SJSA1 (cell line): ENCODE data around the gene KRT27. TPM values are rescaled to one million over a fixed set of nuclear protein-coding genes. Genes with fewer than 3 reads are reported as not detected.

Experiments
- DNase-seq, 2 experiments: peaks; one replicate each; pipeline ENCODE4 v3.0.0-alpha.2; 2015 to 2020; ENCODE audit warnings: low spot score in 2 of 2, low read depth in 1 of 2
- H3K27ac ChIP-seq: fragments of 250-450 bp; sonication (Bioruptor Pico); 2 replicates; pipeline ENCODE4 v1.5.1; 2020; ENCODE audit warnings: mild to moderate bottlenecking, moderate library complexity
- H3K27me3 ChIP-seq: fragments of 250-450 bp; sonication (Bioruptor Pico); replicated peaks from 2 replicates; pipeline ENCODE4 v1.5.1; 2020; ENCODE audit warnings: mild to moderate bottlenecking, moderate library complexity
- H3K36me3 ChIP-seq: fragments of 250-450 bp; sonication (Bioruptor Pico); 2 replicates; pipeline ENCODE4 v1.5.1; 2020; ENCODE audit warnings: mild to moderate bottlenecking
- H3K4me1 ChIP-seq: fragments of 250-450 bp; sonication (Bioruptor Pico); replicated peaks from 2 replicates; pipeline ENCODE4 v1.6.1; 2021; ENCODE audit warnings: mild to moderate bottlenecking
- H3K4me3 ChIP-seq: fragments of 250-450 bp; sonication (Bioruptor Pico); 2 replicates; pipeline ENCODE4 v1.5.1; 2020; ENCODE audit warnings: mild to moderate bottlenecking
- H3K9me3 ChIP-seq: fragments of 250-450 bp; sonication (Bioruptor Pico); replicated peaks from 2 replicates; pipeline ENCODE4 v1.5.1; 2020; ENCODE audit warnings: mild to moderate bottlenecking
- total RNA-seq: library from RNA; depleted of rRNA; stranded (reverse); fragments of >200 nt; shearing (Covaris generic); gene quantifications from 2 replicates; pipeline ENCODE4 v1.2.3, GENCODE V29; 2014

KRT27 gene
- total RNA-seq, 1 experiment from 2014 or later: not detected

- no peak overlapping the region for H3K4me3 ChIP-seq
- peaks cover 32% of the 10 kb centered on the region for H3K27me3 ChIP-seq
- H3K9me3 ChIP-seq: no peaks in the 10 kb centered on the region
- H3K36me3 ChIP-seq: no peaks in the 10 kb centered on the region
- DNase-seq: no peak
- H3K4me1 ChIP-seq: no peaks in the 10 kb centered on the region
- H3K27ac ChIP-seq: no peak overlapping the region
Observed at GRCh38 chr17:40796846-40797245, 14.5 kb upstream of the KRT27 start.

DNA sequence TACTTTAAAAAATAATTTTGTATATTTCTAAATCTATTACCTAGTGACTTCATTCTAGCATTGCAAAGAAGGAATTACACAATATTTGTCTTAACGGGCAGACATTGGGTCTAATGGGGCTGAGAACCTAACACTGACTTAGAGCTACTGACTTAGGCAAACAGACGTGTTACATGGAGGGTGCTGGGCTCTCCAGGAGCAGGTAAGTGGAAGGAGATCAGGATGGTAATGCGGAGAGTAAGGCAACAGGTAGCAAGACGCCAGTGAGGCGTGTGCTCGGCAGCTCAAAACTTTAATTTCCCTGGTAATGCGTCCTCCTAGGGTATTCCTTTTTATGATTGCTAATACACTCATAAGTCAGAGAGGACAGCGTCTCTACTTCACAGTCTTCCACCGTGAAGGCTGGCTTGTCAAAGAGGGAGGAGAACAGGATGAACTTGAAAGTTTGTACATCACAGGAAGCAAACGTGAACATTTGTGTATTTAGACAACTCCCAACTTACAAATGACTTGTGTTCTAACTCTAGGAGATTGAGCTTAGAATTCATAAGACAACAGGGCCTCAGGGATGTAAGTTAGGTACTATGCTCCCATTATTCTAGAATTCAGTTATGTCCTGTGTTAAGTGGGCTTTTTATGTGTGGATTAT, 12.8 kb upstream of the KRT27 start:
- no peaks in the 10 kb centered on the region for H3K4me1 ChIP-seq
- H3K4me3 ChIP-seq: no peak overlapping the region
- no peaks in the 10 kb centered on the region for H3K9me3 ChIP-seq
- peaks cover 35% of the 10 kb centered on the region for H3K27me3 ChIP-seq
- H3K27ac ChIP-seq: no peak overlapping the region
- no peak for DNase-seq
- H3K36me3 ChIP-seq: no peaks in the 10 kb centered on the region

GRCh38 chr17:40794466-40794865, 12.1 kb upstream of the KRT27 start:
- H3K4me3 ChIP-seq: no peak overlapping the region
- H3K27me3 ChIP-seq: peaks cover 34% of the 10 kb centered on the region
- no peak for DNase-seq
- H3K27ac ChIP-seq: no peak overlapping the region
- no peaks in the 10 kb centered on the region for H3K4me1 ChIP-seq
- H3K9me3 ChIP-seq: no peaks in the 10 kb centered on the region
- no peaks in the 10 kb centered on the region for H3K36me3 ChIP-seq

- Histone ChIP-seq H3K27me3 (peaks cover 28% of the 10 kb centered on the region), H3K36me3 (no peaks in the 10 kb centered on the region), H3K9me3 (no peaks in the 10 kb centered on the region), H3K4me1 (no peaks in the 10 kb centered on the region), H3K4me3 (no peak overlapping the region), H3K27ac (no peak overlapping the region)
- DNase-seq: no peak
Observed at GRCh38 chr17:40793832-40794231, 11.5 kb upstream of the KRT27 start.

DNA sequence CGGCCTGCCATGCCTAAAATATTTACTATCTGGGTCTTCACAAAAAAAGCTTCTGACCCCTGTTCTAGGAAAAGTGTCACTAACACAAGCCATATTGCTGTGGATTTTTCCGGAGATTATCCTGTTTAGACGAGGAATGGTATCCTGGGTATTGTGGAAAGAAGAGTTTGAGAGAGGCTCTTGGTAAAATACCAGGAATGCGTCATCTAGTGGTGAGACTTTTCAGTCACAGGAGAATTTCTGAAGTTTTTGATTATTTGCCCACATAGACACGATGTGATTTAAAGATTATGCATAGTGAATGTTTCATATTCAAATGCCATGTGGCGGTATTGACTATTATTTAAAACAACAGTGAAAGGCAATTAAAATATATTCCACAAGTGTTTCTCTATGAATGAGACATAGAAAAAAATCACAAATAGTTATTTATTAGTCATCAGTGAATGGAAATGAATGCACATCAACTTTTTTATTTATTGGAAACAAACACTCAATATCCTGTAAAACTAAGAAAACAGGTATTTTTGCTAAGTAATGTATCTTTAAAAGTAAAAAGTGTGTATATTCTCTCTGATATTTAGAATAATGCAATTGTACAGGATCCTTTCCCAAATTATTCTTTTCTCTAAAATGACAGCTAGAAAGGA, 9.6 kb upstream of the KRT27 start:
- Histone ChIP-seq H3K36me3 (no peaks in the 10 kb centered on the region), H3K4me1 (no peaks in the 10 kb centered on the region), H3K27ac (no peak overlapping the region), H3K4me3 (no peak overlapping the region), H3K27me3 (peaks cover 23% of the 10 kb centered on the region; the same call in 1 of the 2 replicates), H3K9me3 (no peaks in the 10 kb centered on the region)
- DNase-seq: no peak

- Histone ChIP-seq H3K4me1 (no peaks in the 10 kb centered on the region), H3K27ac (no peak overlapping the region), H3K9me3 (no peaks in the 10 kb centered on the region), H3K4me3 (no peak overlapping the region), H3K36me3 (no peaks in the 10 kb centered on the region), H3K27me3 (peaks cover 23% of the 10 kb centered on the region; the same call in 1 of the 2 replicates)
- no peak for DNase-seq
Observed at GRCh38 chr17:40791111-40791510, 8.8 kb upstream of the KRT27 start.

GRCh38 chr17:40779181-40779909, 3.0 kb downstream of the KRT27 start:
- peaks cover 13% of the 10 kb centered on the region for H3K27me3 ChIP-seq
- no peaks in the 10 kb centered on the region for H3K4me1 ChIP-seq
- no peak overlapping the region for H3K4me3 ChIP-seq
- no peak overlapping the region for H3K27ac ChIP-seq
- no peaks in the 10 kb centered on the region for H3K36me3 ChIP-seq
- H3K9me3 ChIP-seq: no peaks in the 10 kb centered on the region
- DNase-seq: no peak

- H3K4me3 ChIP-seq: no peak overlapping the region
- H3K27me3 ChIP-seq: peaks cover 17% of the 10 kb centered on the region
- no peak for DNase-seq
- no peaks in the 10 kb centered on the region for H3K36me3 ChIP-seq
- no peaks in the 10 kb centered on the region for H3K9me3 ChIP-seq
- no peak overlapping the region for H3K27ac ChIP-seq
- no peaks in the 10 kb centered on the region for H3K4me1 ChIP-seq
Observed at GRCh38 chr17:40778461-40778860, 3.9 kb downstream of the KRT27 start.

- no peak for DNase-seq
- Histone ChIP-seq H3K27me3 (peaks cover 22% of the 10 kb centered on the region), H3K36me3 (no peaks in the 10 kb centered on the region), H3K4me1 (no peaks in the 10 kb centered on the region), H3K4me3 (no peak overlapping the region), H3K27ac (no peak overlapping the region), H3K9me3 (no peaks in the 10 kb centered on the region)
Observed at GRCh38 chr17:40777971-40778370, 4.4 kb downstream of the KRT27 start.

DNA sequence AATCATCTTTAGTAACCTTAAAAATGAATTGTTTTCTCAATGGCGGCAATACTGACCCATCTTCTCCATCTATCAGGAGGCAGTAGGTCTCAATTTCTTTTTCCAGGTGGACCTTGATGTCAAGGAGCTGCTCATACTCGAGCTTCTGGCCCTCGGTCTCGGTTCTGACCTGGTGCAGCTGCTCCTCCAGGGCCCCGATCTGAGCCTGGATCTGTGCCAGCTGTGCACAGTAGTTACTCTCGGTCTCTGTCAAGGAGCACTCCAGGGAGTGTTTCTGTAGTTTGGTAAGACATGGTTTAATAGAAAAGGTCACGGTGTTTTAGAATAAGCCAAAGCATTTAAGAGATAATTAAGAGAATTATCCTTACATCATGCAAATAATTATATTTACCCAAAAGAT, 4.9 kb downstream of the KRT27 start:
- no peak overlapping the region for H3K4me3 ChIP-seq
- H3K9me3 ChIP-seq: no peaks in the 10 kb centered on the region
- H3K27me3 ChIP-seq: peaks cover 25% of the 10 kb centered on the region
- no peaks in the 10 kb centered on the region for H3K4me1 ChIP-seq
- H3K27ac ChIP-seq: no peak overlapping the region
- DNase-seq: no peak
- H3K36me3 ChIP-seq: no peaks in the 10 kb centered on the region

GRCh38 chr17:40775945-40776344, 6.4 kb downstream of the KRT27 start:
- no peaks in the 10 kb centered on the region for H3K4me1 ChIP-seq
- H3K4me3 ChIP-seq: no peak overlapping the region
- H3K9me3 ChIP-seq: no peaks in the 10 kb centered on the region
- H3K27ac ChIP-seq: no peak overlapping the region
- DNase-seq: no peak
- H3K27me3 ChIP-seq: peaks cover 31% of the 10 kb centered on the region
- H3K36me3 ChIP-seq: no peaks in the 10 kb centered on the region

DNA sequence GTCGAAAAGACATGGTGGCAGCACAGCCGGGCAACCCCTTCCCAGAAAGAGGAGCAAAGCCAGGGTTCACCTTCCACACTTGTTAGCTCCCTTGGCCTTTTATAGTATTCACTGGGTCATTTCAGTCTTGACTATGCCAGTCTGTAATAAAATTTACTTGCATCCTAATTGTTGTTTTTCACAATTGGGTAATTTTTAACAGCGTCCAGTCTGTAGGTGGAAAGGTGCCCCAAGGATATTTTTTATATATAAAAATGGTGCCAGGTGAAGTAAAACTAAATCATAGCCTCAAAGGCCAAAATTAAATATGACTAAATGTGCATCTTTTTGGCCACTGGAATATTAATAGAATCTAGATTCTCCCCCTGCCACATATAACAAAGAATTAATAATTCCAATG, 10.2 kb downstream of the KRT27 start, which contains the start of gene KRT26:
Gene KRT26 (minus strand): TSS at position 101 of the 400 bp plus-strand sequence. CDS start 88 bp downstream, at position 13.
- no peaks in the 10 kb centered on the region for H3K4me1 ChIP-seq
- no peak within 1 kb of the TSS for H3K4me3 ChIP-seq
- no peaks in the 10 kb centered on the region for H3K36me3 ChIP-seq
- H3K27ac ChIP-seq: no peak within 1 kb of the TSS
- no peaks in the 10 kb centered on the region for H3K9me3 ChIP-seq
- DNase-seq: no peak
- H3K27me3 ChIP-seq: peaks cover 31% of the 10 kb centered on the region

DNA sequence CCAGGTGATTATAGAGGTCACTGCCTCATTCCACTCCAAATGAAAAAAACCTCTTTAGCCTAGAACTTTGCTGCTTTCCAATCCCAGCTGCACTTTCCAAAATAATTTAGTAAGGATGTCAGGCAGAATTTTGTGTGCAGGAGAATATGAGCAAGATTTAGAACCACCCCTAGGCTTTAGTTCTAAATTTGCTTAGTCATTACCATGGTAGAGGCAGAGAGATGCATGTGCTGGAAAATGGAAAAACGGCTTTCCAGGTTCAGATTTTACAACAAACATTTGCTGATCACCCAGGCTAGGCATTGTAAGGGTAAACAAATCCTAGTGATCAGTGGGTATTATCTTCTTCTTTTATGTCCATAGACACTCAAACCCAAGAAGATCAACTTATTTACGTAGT, 16.7 kb downstream of the KRT27 start:
- Histone ChIP-seq H3K4me1 (no peaks in the 10 kb centered on the region), H3K9me3 (peaks cover 16% of the 10 kb centered on the region), H3K27ac (no peak overlapping the region), H3K36me3 (no peaks in the 10 kb centered on the region), H3K4me3 (no peak overlapping the region), H3K27me3 (no peaks in the 10 kb centered on the region; the same call in 1 of the 2 replicates)
- DNase-seq: no peak

DNA sequence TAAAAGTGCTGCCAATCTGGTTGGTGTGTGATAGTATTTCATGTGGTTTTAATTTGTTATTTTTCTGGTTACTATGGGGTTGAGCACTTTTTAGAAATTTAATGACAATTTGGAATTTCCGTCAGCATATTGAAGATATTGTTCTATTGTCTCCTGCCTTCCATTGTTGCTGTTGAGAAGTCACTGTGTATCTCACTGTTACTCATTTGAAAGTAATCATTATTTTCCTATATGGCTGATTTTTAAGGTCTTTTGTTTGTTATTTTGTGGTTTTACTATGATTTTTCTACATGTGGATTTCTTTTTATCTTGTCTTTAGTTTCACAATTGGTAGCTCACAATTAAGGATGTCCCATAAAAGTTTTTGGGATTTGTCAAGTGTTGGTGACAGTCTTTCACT, 18.6 kb downstream of the KRT27 start:
- H3K27me3 ChIP-seq: no peaks in the 10 kb centered on the region; the same call in 1 of the 2 replicates
- no peaks in the 10 kb centered on the region for H3K4me1 ChIP-seq

More for the DNA sequence above, 18.6 kb downstream of the KRT27 start:
- Histone ChIP-seq H3K27ac (no peak overlapping the region), H3K9me3 (peaks cover 20% of the 10 kb centered on the region), H3K4me3 (no peak overlapping the region), H3K36me3 (no peaks in the 10 kb centered on the region)
- DNase-seq: no peak
